ENCODE results near the gene SV2C.

The SV2C gene

GRCh38 chr5:76386360-76386759 lies 303.2 kb downstream of the SV2C start:
- DNase-seq: no peak

- DNase-seq: no peak
These were observed 305.1 kb downstream of the SV2C start for GRCh38 chr5:76388236-76388635.

GRCh38 chr5:76388791-76389512 lies 305.8 kb downstream of the SV2C start:
- no peak for DNase-seq

GRCh38 chr5:76389513-76390154 lies 306.5 kb downstream of the SV2C start:
- no peak for DNase-seq

- DNase-seq: no peak
These were observed 307.8 kb downstream of the SV2C start for GRCh38 chr5:76391014-76391413.

GRCh38 chr5:76393035-76393680 lies 310.0 kb downstream of the SV2C start:
- DNase-seq: no peak

GRCh38 chr5:76397200-76397599 lies 314.0 kb downstream of the SV2C start:
- DNase-seq: no peak

- DNase-seq: no peak
These were observed 316.1 kb downstream of the SV2C start for GRCh38 chr5:76399268-76399667.

GRCh38 chr5:76400466-76400865 lies 317.3 kb downstream of the SV2C start:
- no peak for DNase-seq

GRCh38 chr5:76401801-76402250 lies 318.6 kb downstream of the SV2C start:
- peak; percentile 54 for DNase-seq

GRCh38 chr5:76402251-76402885 lies 319.2 kb downstream of the SV2C start:
- DNase-seq: peak; percentile 89

- peak; percentile 85 for DNase-seq
These were observed 319.9 kb downstream of the SV2C start, which contains the start of gene IQGAP2 for GRCh38 chr5:76402886-76403765. IQGAP2 (plus strand) TSS chr5:76403285; CDS start chr5:76403546, 261 bp downstream.
